HepG2 (cell line): ENCODE results near the gene PSENEN. TPM values are rescaled to one million over a fixed set of nuclear protein-coding genes. Genes with fewer than 3 reads are reported as not detected.

Experiments used
- CC2D1A ChIP-seq: sonication (generic); formaldehyde crosslinking; IDR thresholded peaks from 2 replicates; pipeline ENCODE4 v1.8.1; 2023; ENCODE audit warnings: mild to moderate bottlenecking, missing genetic modification reagents
- ESRRA ChIP-seq: sonication (generic); formaldehyde crosslinking; IDR thresholded peaks from 2 replicates; pipeline ENCODE4 v1.5.1; 2020; ENCODE audit warnings: mild to moderate bottlenecking, low read depth, missing genetic modification reagents
- FOSL1 ChIP-seq: sonication (generic); formaldehyde crosslinking; IDR thresholded peaks from 2 replicates; pipeline ENCODE4 v1.9.0; 2021; ENCODE audit warnings: missing genetic modification reagents, borderline replicate concordance
- GMEB2 ChIP-seq: IDR thresholded peaks from 2 replicates; pipeline ENCODE4 v1.6.1; 2016; ENCODE audit warnings: missing biosample characterization, missing genetic modification reagents, low read depth
- ISL2 ChIP-seq: sonication (generic); formaldehyde crosslinking; IDR thresholded peaks from 2 replicates; pipeline ENCODE4 v1.5.0; 2020; ENCODE audit warnings: missing genetic modification reagents
- KLF9 ChIP-seq: IDR thresholded peaks from 2 replicates; pipeline ENCODE4 v1.6.1; 2016; ENCODE audit warnings: low read depth
- ONECUT2 ChIP-seq: sonication (generic); formaldehyde crosslinking; IDR thresholded peaks from 2 replicates; pipeline ENCODE4 v1.4.0; 2020; ENCODE audit warnings: missing genetic modification reagents
- TCF7L2 ChIP-seq: IDR thresholded peaks from 2 replicates; pipeline ENCODE4 v1.6.1; 2011; ENCODE audit warnings: mild to moderate bottlenecking, low read depth, low read length, moderate library complexity
- ZBED4 ChIP-seq: sonication (generic); formaldehyde crosslinking; IDR thresholded peaks from 2 replicates; pipeline ENCODE4 v1.4.0; 2020; ENCODE audit warnings: missing genetic modification reagents, borderline replicate concordance
- ZNF12 ChIP-seq: sonication (generic); formaldehyde crosslinking; IDR thresholded peaks from 2 replicates; pipeline ENCODE4 v1.5.0; 2020; ENCODE audit warnings: missing genetic modification reagents
- ZNF256 ChIP-seq: sonication (generic); formaldehyde crosslinking; conservative IDR thresholded peaks from 2 replicates; pipeline ENCODE4 v1.4.0; 2020; ENCODE audit warnings: missing genetic modification reagents
- ZNF280B ChIP-seq: sonication (generic); formaldehyde crosslinking; IDR thresholded peaks from 2 replicates; pipeline ENCODE4 v1.5.0; 2020; ENCODE audit warnings: missing genetic modification reagents, mild to moderate bottlenecking, borderline replicate concordance
- ZNF460 ChIP-seq: sonication (generic); formaldehyde crosslinking; IDR thresholded peaks from 2 replicates; pipeline ENCODE4 v1.5.1; 2020; ENCODE audit warnings: missing genetic modification reagents, mild to moderate bottlenecking, borderline replicate concordance
- ZNF513 ChIP-seq: sonication (generic); formaldehyde crosslinking; conservative IDR thresholded peaks from 2 replicates; pipeline ENCODE4 v1.5.0; 2020; ENCODE audit warnings: missing genetic modification reagents
- ZNF629 ChIP-seq: sonication (generic); formaldehyde crosslinking; conservative IDR thresholded peaks from 2 replicates; pipeline ENCODE4 v1.5.0; 2020; ENCODE audit warnings: missing genetic modification reagents
- ZNF841 ChIP-seq: sonication (generic); formaldehyde crosslinking; IDR thresholded peaks from 2 replicates; pipeline ENCODE4 v1.8.1; 2023; ENCODE audit warnings: missing genetic modification reagents, borderline replicate concordance
- ZNF850 ChIP-seq: sonication (generic); formaldehyde crosslinking; conservative IDR thresholded peaks from 2 replicates; pipeline ENCODE4 v1.9.0; 2021; ENCODE audit warnings: mild to moderate bottlenecking, missing genetic modification reagents
- ZSCAN31 ChIP-seq: sonication (generic); formaldehyde crosslinking; IDR thresholded peaks from 2 replicates; pipeline ENCODE4 v1.5.0; 2020; ENCODE audit warnings: low read depth, mild to moderate bottlenecking, missing genetic modification reagents
- polyA plus RNA-seq, 8 experiments: library from polyadenylated mRNA; depleted of rRNA in 3 of 8; stranded (reverse) in 7 of 8; unstranded in 1 of 8; fragments of >200 nt; fragmentation: Illumina TruSeq in 4 of 8; extraction: Trizol in 4 of 8; gene quantifications; 2 replicates each; pipeline versions ENCODE4 v1.2.1 to v1.2.3, GENCODE V29; 2011 to 2016; ENCODE audit warnings: low read depth in 4 of 8, missing spikeins in 1 of 8, mixed read lengths in 1 of 8; ENCODE audit not compliant: insufficient read depth in 1 of 8
- total RNA-seq, 5 experiments: library from RNA; depleted of rRNA; stranded (reverse); fragments of >200 nt; fragmentation: Illumina TruSeq; extraction: Trizol; gene quantifications; 2 replicates each; pipeline ENCODE4 v1.2.3, GENCODE V29; 2016; ENCODE audit warnings: low read depth in 1 of 5

PSENEN gene
- total and polyA plus RNA-seq, 2 of the 13 experiments (the other 11 are each of a cell fraction or from before 2014, with no cell fraction given): 16.9 to 34.2 TPM

GRCh38 chr19:35748106-35749020 is 2.9 kb downstream of the PSENEN start, which contains the start of gene LIN37 (continued):
- no peak for TF ChIP-seq CC2D1A (CRISPR knock-in tag)
- TF ChIP-seq ISL2 (CRISPR knock-in tag): peak; percentile 56
- TF ChIP-seq GMEB2 (CRISPR knock-in tag): peak; percentile 54; the same call in 1 of the 2 replicates
- no peak for TF ChIP-seq ZNF841
- no peak for TF ChIP-seq ZNF460 (CRISPR knock-in tag)
- TF ChIP-seq ZNF12 (CRISPR knock-in tag): no peak
- no peak for TF ChIP-seq ZNF629 (CRISPR knock-in tag)
- no peak for TF ChIP-seq ONECUT2
- no peak for TF ChIP-seq TCF7L2
- TF ChIP-seq ZSCAN31 (CRISPR knock-in tag): no peak
- TF ChIP-seq ESRRA (CRISPR knock-in tag): peak; percentile 70; the same call in 1 of the 2 replicates
- TF ChIP-seq ZNF513 (CRISPR knock-in tag): no peak
- peak; percentile 75 for TF ChIP-seq ZBED4 (CRISPR knock-in tag)
- no peak for TF ChIP-seq ZNF256 (CRISPR knock-in tag)
- 0 out of 2 replicates have a peak, but pooled peaks have one; percentile 41 for TF ChIP-seq KLF9 (CRISPR knock-in tag)
- TF ChIP-seq ZNF280B (CRISPR knock-in tag): peak; percentile 50; the same call in 1 of the 2 replicates
- TF ChIP-seq ZNF850 (CRISPR knock-in tag): no peak
- TF ChIP-seq FOSL1 (CRISPR knock-in tag): no peak
